ENCODE measurements around the gene RASA3.

RASA3 gene

DNA sequence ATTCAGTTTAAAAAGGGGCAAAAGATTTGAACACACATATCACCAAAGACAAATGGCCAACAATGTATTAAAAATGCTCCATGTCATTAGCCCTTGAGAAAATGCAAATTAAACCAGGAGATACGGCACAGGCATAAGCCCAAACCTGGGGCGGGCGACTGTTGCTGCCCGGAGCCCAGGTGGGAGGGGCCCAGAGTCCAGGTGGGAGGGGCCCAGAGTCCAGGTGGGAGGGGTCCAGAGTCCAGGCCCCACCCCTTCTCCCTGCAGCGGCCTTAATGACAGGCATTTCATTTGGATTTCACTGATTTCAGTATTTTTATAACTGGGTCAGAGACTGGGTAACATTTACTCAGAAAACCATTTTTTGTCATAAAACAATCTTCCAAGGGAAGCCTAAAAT, 78.2 kb downstream of the RASA3 start:
- no peak for DNase-seq (ENCODE audit: low read depth in 2 of 2)

DNA sequence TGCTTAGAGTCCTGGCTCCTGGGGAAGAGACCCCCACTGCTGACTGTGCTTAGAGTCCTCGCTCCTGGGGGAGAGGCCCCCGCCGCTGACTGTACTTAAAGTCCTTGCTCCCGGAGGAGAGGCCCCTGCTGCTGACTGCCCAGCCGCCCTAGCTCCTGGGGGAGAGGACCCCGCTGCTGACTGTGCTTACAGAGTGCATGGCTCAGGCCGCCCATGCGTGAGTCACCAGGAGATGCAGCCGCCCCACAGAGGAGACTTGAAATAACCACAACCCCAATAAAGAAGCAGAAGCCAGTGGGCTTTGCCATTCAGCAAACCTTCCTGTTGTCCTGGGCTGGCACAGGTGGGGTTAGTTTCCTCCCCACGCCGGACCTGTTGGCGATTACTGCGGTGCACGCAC, 79.4 kb downstream of the RASA3 start:
- DNase-seq (ENCODE audit: low read depth in 2 of 2) = no peak

DNA sequence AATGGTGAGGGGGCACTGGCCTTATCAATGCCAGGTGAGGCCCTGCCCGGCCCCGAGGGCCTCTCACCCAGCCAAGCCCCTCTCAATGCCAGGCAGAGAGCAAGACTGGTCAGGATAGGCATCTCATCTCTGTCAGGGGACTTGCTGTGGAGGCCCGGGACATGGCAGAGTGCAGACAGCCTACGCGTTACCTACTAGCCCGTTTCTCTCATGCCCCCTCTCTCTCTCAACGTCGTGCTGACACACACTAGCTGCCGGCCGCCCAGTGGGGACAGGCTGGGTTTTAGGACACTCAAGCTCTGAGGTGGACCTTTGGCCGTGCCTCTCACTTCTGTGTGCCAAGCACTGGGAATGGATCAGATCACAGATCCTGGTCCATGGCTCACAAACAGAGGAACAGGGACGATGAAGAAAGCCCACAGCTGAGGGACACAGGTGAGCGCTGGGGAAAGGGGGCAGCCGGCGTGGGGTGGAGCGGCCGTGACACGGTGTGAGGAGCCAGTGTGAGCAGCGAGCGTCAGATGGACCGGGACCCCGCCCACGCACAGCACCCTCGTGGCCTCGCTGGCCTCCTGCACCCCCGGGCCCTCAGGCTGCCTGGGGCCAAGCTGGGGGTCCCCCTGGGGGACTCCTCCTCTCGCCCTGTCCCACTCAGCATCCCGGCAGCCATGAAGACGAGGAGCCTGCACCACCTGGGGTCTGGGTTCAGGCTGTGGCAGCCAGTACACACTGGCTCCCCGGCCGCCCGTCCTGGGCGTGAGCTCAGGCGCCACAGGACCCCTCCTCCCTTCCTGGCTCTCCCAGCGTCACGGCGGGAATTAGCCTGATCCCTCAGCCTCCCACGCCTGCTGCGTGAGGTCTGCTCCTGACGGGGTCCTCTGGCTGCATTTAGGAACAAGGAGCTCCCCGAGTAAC, 81.6 kb downstream of the RASA3 start:
- no peak for DNase-seq (ENCODE audit: low read depth in 2 of 2)

DNA sequence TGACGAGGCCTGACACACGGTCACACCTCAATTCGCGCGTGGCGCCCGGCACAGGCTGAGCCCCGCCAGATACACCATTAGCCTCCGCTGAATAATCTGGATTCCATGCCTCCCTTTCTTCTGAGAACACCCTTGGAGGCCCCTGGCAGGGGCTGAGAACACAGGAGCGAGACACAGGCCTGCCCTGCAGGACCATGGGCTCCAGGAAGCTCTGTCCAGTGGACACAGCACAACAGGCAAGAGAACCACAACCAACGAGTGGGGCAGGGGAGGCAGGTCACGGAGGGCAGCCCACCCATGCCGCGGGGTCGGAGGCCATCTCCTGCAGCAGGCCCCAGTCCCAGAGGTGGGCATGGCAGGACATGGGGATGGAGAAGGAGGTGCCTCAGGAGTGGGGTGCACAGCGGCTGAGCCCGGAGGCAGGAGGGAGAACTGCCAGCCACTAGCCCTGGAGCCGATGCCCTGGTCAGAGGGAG, 82.8 kb downstream of the RASA3 start:
- DNase-seq (ENCODE audit: low read depth in 2 of 2) = no peak

DNA sequence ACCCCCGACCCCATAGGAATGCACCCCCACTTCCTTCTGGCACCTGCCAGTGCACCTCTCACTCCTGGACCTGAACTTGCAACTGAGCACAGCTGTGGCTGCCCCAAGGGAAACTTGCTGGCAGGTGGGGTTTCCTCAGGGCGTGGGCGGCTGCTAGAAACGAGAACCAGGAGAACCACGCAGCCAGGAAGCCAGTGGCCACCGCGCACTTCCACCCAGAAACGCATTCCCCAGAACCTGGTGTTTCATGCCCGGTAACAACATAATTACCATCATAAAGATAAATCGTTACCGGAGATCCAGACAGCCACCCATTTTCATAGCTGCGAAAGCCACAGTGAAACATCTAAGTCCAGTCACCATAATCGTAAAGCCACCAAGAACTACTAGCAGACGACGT, 83.4 kb downstream of the RASA3 start:
- no peak for DNase-seq (ENCODE audit: low read depth in 2 of 2)

DNA sequence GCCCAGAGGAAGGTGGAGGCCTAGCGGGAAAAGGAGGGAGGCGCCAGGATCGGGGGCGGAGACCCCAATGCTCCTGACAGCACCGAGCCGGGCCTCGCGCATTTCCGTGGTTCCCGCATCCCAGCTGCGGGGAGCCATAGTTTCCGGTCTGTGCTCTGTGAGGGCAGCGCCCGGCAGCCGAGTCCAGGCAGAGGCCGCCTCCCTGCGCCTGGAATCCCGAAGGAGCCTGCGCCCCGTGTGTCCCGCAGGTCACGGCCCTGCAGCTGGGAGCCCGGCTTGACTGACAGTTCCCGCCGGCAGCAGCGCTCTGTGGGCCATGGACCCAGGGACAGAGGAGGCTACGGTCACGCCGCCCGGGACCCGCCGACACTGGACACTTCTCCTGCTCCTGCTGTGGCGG, 84.0 kb downstream of the RASA3 start:
- DNase-seq (ENCODE audit: low read depth in 2 of 2) = no peak

DNA sequence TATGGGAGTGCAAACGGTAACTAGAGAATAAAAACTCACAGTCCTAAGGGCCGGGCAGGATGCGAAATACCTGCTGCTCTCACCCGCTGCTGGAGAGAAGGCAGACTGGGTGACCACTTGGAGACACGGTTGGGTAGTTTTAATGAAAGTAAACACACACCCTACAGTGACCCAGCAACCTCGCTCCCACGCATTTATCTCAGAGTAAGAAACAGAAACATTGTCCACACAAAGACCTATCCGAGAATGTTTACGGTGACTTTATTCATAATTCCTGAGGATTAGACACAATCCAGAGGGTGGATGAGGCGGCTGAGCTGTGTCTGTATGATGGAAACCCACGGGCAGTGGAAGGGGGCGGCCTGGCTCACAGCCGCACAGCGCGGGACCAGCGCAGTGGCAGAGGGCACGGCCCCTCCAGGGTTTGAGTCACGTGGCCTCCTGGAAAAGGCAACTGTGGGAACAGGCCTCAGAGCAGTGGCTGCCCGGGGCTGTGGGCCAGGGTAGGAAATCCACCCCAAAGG, 85.0 kb downstream of the RASA3 start:
- DNase-seq (ENCODE audit: low read depth in 2 of 2) = no peak

DNA sequence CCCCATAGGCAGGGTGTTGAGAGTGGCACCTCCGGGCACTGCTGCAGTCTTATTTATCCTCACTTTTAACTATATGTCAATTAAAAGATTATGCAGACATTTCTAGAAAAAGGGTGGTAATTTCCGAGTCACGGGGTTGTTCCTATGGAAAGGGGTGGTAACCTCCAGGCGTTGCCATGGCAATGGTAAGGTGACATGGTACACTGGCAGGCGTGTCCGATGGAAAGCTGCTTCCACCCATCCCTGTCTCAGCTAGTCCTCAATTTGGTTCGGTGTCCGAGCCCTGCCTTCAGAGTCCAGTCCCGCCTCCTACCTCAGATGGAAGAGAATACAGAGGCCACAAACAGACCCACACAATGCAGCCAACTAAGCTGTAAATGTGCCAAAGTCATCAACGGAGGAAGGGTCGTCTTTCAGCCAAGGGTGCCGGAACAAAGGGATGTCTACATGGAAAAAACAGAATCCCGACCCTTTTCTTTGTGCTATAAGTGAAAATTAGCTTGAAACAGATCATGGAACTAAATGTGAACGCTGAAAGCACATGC, 85.9 kb downstream of the RASA3 start:
- no peak for DNase-seq (ENCODE audit: low read depth in 2 of 2)

DNA sequence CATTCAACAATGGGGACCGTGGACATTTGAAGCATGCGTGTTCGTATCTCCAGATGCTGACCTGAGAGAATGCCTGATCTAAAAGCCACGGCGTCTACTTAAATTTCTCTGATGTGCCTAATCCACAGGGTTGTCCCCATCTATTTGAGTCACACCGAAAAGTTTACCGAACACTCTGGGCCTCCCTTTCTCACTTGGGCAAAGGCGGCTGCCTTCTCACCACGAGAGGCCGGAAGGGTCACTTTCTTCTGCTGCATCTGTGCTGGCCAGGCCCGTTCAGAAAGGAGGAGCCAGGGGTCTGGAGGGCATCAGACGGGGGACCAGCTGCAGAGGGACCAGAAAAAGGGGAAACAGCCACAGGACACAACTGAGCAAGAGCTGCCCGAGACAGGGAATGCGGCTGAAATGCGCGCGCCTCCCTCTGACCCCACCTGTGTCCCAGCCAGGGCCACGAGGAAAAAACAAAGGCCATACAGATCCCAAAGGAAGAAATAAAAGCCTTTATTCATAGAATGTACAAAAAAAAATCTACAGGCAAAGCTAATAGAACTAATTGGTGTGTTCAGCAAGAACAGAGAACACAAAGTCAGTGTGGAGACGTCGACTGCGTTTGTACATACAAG, 87.2 kb downstream of the RASA3 start:
- DNase-seq (ENCODE audit: low read depth in 2 of 2) = no peak

DNA sequence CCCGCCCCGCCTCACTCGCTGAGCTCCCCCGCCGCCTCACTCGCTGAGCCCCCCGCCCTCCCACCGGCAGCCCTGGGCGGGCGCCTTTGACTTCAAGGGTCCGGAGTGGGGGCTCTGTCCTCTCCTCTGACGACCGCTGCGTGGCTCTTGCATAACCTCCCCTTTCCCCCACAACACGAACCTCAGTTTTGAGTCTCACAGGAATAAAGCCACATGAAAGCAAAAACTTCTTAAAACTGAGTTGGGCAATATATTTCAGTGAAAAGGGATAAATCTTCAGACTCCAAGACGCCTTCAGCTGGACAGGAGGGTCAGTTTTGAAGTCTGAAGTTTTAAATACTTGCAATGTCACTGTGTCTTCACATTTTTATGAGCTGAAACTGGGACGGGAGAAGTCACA, 87.9 kb downstream of the RASA3 start:
- no peak for DNase-seq (ENCODE audit: low read depth in 2 of 2)

DNA sequence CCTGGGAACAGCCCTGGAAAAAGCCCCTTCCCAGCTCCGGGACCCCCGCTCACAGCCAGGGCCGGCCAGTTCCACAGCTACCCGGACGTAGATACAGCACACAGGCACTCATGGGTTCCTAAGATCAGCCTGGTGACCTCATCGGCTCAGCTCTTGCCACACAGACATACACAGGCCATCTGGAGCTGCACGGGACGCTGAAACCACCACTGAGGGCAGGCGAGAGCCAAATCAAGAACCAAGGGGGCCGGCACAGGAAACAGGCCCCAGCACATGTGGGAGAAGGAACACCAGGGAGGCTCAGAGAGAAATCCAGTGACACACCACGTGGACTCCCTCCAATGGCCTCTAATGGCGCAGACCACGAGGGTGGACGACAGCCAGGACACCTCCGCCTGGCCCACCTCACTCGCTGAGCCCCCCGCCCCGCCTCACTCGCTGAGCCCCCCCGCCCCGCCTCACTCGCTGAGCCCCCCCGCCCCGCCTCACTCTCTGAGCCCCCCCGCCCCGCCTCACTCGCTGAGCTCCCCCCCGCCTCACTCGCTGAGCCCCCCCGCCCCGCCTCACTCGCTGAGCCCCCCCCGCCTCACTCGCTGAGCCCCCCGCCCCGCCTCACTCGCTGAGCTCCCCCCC, 88.9 kb downstream of the RASA3 start:
- no peak for DNase-seq (ENCODE audit: low read depth in 2 of 2)

DNA sequence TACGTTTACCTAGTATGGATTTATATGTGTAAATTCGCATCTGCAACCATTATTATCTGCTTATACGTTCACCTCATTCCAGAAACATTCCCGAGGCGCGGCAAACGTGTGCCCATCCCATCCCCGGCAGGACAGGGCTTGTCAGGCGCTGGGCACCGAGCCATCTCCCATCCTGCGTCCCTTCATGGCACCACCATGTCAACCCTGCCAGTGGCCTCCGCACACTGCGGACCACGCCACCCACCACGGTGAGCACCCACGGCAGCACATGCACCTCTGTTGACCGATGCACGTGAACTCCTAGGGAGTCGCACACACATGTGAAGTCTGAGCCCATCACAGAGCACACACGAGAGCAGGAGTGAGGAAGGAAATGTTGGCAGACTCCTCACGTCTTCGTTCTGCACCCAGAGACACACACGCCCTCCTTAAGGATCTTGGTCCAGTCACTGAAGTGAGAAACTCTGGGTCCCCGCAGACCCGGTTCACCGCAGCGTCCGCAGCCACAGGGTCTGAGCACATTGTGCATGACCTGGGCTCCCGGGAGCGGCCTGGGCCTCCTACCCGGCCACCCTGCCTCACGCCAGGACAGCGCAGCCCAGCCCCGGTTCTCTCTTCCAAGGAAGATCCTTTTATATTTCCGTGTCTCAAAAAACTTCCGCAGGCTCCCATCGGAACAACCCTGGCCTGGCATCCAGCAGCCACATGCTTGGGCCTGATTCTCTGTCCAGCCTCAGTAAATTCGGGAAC, 90.2 kb downstream of the RASA3 start:
- DNase-seq (ENCODE audit: low read depth in 2 of 2) = no peak

DNA sequence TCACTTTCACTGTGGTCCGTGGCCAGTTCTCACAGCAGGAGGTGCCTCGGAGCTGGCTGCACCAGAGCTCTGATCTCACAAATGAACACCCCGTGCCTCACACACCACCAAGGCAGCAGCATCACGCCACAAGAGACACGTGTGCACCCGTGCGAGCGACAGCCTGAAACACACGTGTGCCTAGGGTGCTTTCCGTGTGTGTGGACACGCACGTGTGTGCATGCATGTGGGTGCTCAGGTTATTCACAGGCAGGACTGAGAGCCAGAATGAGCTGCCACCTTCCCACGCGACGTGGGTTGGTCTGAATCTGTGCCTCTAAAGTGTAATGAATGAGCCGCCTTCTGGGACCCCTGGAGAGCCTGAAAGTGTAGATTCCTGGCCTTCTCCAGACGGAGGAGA, 90.9 kb downstream of the RASA3 start:
- no peak for DNase-seq (ENCODE audit: low read depth in 2 of 2)

DNA sequence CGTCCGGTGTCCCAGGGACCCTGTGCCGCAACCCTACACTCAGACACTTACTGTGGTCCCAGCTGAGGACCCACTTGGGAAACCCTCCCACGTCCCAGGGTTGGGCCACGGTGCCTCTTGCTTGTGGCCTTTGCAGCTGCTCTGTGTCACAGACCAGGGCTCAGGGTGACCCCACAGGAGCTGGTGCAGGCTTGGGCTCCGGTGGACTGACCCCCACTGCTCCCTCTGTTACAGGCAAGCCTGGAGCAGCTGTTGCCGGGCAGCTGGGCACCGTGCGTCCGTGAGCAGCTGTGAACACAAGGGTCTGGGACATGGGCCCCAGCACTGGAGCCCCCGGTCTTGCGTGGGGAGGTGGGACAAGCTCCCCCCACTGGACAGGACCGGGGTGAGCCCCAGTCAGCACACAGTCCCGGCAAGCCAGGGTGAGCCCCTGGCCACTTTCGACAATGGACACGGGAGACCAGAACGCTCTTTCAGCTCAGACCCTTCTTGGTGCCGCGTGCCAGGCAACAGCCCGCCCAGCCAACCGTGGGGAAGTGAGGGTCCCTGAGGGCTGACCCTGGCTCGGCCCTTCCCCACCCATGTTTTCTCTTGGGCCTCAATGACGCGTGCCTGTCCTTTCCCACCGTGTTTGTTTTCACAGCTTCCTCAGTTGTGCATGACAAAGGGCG, 92.8 kb downstream of the RASA3 start:
- no peak for DNase-seq (ENCODE audit: low read depth in 2 of 2)

DNA sequence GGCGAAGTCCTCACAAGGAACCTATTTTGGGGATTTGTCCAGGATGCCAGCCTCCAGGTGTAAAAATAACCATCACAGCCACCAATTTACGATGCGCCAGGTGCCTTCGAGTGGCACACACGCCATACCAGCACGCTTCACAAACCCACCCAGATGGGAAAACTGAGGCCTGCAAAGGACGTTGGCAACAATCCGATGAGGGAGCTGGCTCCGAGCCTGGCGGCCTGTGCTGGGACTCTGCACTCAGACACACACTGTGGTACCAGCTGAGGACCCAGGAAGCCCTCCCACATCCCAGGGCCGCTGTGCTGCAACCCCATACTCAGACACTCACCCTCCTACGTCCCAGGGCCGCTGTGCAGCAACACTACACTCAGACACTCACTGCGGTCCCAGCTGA, 93.5 kb downstream of the RASA3 start:
- no peak for DNase-seq (ENCODE audit: low read depth in 2 of 2)

DNA sequence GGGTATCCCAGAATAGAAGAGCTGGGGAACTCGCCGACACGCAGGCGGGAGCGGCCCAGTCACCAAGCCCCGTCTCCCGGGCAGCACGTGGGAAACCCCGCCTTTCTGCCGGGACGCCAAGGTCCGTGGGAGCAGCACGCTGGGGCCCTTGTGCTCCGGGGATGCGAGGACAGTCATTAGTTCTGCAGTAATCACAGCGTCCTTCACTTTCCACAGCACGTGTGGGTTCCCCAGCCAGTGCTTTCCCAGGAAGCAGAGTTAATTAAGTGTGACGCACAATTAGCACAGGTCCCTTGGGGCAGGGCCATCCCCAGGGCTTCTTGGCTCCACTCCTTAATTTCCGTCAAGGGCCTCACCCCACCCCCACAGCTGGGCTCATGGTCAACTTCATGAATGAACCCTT, 94.2 kb downstream of the RASA3 start:
- DNase-seq (ENCODE audit: low read depth in 2 of 2) = no peak

DNA sequence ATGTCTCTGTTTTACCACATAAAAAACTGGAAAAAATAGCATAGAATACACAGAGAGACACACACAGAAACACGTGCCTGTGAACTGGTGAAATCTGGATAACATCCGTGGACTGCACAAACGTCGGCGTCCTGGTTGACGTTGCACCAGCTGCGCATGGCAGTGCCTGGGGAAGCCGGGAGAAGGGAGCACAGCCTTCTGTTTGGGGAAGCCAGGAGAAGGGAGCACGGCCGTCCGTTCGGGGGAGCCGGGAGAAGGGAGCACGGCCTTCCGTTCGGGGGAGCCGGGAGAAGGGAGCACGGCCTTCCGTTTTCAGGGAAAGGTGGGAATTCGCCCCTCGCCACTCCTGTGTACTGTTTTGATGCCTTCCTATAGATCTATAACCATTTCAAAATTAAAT, 94.7 kb downstream of the RASA3 start:
- no peak for DNase-seq (ENCODE audit: low read depth in 2 of 2)

DNA sequence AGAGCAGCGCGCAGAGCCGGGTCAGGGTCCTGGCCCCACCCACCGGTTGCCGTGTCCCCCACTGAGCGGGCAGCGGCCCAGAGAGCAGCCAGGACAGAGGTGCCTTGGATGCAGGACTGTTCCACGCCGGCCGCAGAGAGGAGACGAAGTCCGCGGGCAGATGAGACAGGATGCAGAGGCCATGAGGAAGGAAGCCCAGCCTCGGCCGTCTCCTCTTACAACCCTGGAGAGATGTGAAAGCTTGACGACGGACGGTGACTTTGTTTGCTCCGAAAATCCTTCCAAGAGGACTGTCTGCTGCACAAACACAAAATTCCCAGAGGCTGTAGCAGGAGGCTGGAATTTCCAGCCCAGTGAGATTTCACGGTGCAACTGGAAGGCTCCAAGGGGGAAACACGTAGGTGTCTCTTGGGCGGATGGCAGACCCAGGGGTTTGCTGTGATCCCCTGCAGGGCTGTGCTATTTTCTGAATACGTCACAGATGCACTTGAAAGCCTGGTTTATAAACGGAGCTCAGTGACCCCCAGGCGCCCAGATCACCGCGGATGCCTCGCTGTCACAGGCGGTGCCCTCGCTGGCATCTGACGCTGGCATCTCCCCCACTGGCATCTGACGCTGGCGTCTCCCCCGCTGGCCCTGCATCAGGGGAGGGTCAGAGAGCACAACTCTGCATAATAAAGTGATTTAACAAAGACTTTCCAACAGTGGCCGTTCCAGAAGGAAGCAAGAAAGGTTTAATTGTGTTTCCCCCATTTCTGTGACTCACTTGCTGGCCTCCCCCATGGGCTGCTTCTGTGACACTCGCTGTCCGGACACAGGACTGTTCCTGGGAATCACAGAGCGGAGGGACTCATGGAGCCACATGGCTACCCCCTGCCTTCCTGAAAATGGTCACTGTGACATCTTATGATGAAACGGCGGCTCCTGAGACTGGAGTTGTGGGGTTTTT, 96.6 kb downstream of the RASA3 start:
- no peak for DNase-seq (ENCODE audit: low read depth in 2 of 2)

DNA sequence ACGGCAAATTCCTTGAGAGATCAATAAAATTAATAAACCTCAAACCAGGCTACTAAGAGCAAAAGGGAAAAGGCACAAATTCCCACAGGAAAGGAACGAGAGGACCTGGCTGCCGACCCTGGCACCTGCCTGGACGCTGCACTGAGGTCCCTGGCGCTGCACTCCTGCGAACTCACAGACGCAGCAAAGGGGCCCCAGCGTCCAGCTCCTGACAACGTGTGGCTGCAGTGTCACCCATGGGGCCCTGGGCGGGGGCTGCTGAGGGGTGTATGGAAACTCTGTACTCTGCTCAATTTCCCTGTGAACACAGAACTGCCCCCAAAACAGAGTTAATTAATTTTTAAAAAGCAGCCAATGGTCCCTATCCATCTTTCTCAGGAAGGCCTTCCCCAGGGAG, 97.2 kb downstream of the RASA3 start:
- no peak for DNase-seq (ENCODE audit: low read depth in 2 of 2)

DNA sequence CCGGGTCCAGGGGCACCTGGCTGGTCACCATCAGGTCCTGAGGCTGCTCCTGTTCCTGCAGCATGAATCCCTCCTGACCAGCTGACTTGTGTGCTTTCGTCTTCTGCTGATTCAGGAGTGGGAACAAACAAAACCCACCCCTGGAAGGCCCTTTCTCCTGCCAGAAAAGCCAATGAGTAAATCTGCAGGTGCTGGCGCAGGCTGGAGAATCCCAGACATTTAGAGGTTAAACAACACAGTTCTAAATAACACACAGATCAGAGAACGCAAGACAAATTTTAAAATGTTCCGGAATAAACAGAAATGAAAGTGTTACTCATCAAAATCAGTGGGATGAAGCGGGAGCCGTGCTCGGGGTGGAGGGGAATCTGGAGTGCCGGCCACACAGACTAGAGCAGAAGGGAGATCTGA, 97.9 kb downstream of the RASA3 start:
- no peak for DNase-seq (ENCODE audit: low read depth in 2 of 2)
